HEK293 (cell line): Measurements from ENCODE around the gene RPS6KA4.
A peak's percentile ranks its signal among the peaks of the same experiment; 100 is the strongest.

Experiments used
- CTCF ChIA-PET: fragments of 350-600 bp; formaldehyde crosslinking; extraction: SDS; loops from one replicate; lab custom pipeline; 2021; ENCODE audit warnings: antibody characterized with exemption; lab: Yijun Ruan, JAX
- POLR2A ChIA-PET: fragments of 300-600 bp; formaldehyde crosslinking; extraction: SDS; loops from one replicate; lab custom pipeline; 2020; ENCODE audit warnings: antibody characterized with exemption, inconsistent platforms; lab: Yijun Ruan, JAX
- H3K27ac ChIP-seq: fragments of 200-500 bp; sonication (Bioruptor generic); 2 replicates; pipeline ENCODE4 v1.5.1; 2014; ENCODE audit warnings: low read depth, low read length, control low read depth, inconsistent platforms; ENCODE audit errors: extremely low read depth
- H3K36me3 ChIP-seq, 2 experiments: fragments of 200-500 bp in 1 of 2; sonication (Bioruptor generic) in 1 of 2; 1 replicate in 1 of 2; 2 replicates in 1 of 2; pipeline ENCODE4 v1.5.1; 2014 to 2017; ENCODE audit warnings: inconsistent platforms in 2 of 2, low read length in 2 of 2; ENCODE audit not compliant: control insufficient read depth in 2 of 2, insufficient read depth in 1 of 2
- H3K4me1 ChIP-seq: fragments of 200-500 bp; sonication (Bioruptor generic); 2 replicates; pipeline ENCODE4 v1.5.1; 2014; ENCODE audit warnings: mild to moderate bottlenecking, low read length, inconsistent platforms; ENCODE audit not compliant: control insufficient read depth, insufficient read depth
- H3K4me3 ChIP-seq: 2 replicates; pipeline ENCODE4 v1.5.1; 2011; ENCODE audit warnings: low read depth, mild to moderate bottlenecking, control low read depth, low read length, moderate library complexity
- H3K9me3 ChIP-seq: fragments of 200-500 bp; sonication (Bioruptor generic); 2 replicates; pipeline ENCODE4 v1.5.1; 2014; ENCODE audit warnings: low read depth, low read length, inconsistent platforms; ENCODE audit not compliant: control insufficient read depth, insufficient read depth
- GFI1B ChIP-seq: fragments of 450-650 bp; formaldehyde crosslinking; IDR thresholded peaks from 2 replicates; pipeline ENCODE4 v1.5.1; 2016; ENCODE audit warnings: missing biosample characterization, missing genetic modification characterization
- GLIS1 ChIP-seq: fragments of 450-650 bp; formaldehyde crosslinking; IDR thresholded peaks from 2 replicates; pipeline ENCODE4 v1.5.1; 2016; ENCODE audit warnings: missing biosample characterization, missing genetic modification characterization
- GLIS2 ChIP-seq: fragments of 450-650 bp; formaldehyde crosslinking; IDR thresholded peaks from 2 replicates; pipeline ENCODE4 v1.5.1; 2016; ENCODE audit warnings: missing biosample characterization, missing genetic modification characterization
- KLF8 ChIP-seq: fragments of 450-650 bp; formaldehyde crosslinking; IDR thresholded peaks from 2 replicates; pipeline ENCODE4 v1.5.1; 2016; ENCODE audit warnings: missing biosample characterization, missing genetic modification characterization
- PRDM1 ChIP-seq: fragments of 450-650 bp; formaldehyde crosslinking; IDR thresholded peaks from 2 replicates; pipeline ENCODE4; 2016; ENCODE audit warnings: missing biosample characterization, missing genetic modification characterization
- SCRT2 ChIP-seq: fragments of 450-650 bp; formaldehyde crosslinking; IDR thresholded peaks from 2 replicates; pipeline ENCODE4 v1.5.1; 2016; ENCODE audit warnings: missing biosample characterization, missing genetic modification characterization
- ZBTB48 ChIP-seq: fragments of 450-650 bp; formaldehyde crosslinking; IDR thresholded peaks from 2 replicates; pipeline ENCODE4 v1.5.1; 2016; ENCODE audit warnings: missing biosample characterization, missing genetic modification characterization
- ZBTB8A ChIP-seq: fragments of 450-650 bp; formaldehyde crosslinking; IDR thresholded peaks from 2 replicates; pipeline ENCODE4 v1.5.1; 2016; ENCODE audit warnings: missing biosample characterization, missing genetic modification characterization
- ZFHX2 ChIP-seq: fragments of 450-650 bp; formaldehyde crosslinking; conservative IDR thresholded peaks from 2 replicates; pipeline ENCODE4 v1.5.1; 2016; ENCODE audit warnings: missing biosample characterization, missing genetic modification characterization
- ZIC2 ChIP-seq: fragments of 450-650 bp; formaldehyde crosslinking; IDR thresholded peaks from 2 replicates; pipeline ENCODE4 v1.5.1; 2016; ENCODE audit warnings: missing biosample characterization, missing genetic modification characterization
- ZNF112 ChIP-seq: fragments of 450-650 bp; formaldehyde crosslinking; IDR thresholded peaks from 2 replicates; pipeline ENCODE4 v1.5.0; 2017; ENCODE audit warnings: missing biosample characterization, missing genetic modification characterization
- ZNF121 ChIP-seq: fragments of 450-650 bp; formaldehyde crosslinking; IDR thresholded peaks from 2 replicates; pipeline ENCODE4 v1.5.1; 2016; ENCODE audit warnings: missing biosample characterization, missing genetic modification characterization
- ZNF133 ChIP-seq: fragments of 450-650 bp; formaldehyde crosslinking; IDR thresholded peaks from 2 replicates; pipeline ENCODE4 v1.5.1; 2016; ENCODE audit warnings: missing biosample characterization, missing genetic modification characterization
- ZNF174 ChIP-seq: fragments of 450-650 bp; formaldehyde crosslinking; IDR thresholded peaks from 2 replicates; pipeline ENCODE4 v1.5.0; 2017; ENCODE audit warnings: missing biosample characterization, mild to moderate bottlenecking, missing genetic modification characterization
- ZNF202 ChIP-seq: fragments of 450-650 bp; formaldehyde crosslinking; IDR thresholded peaks from 2 replicates; pipeline ENCODE4 v1.5.1; 2016; ENCODE audit warnings: missing biosample characterization, missing genetic modification characterization, borderline replicate concordance
- ZNF211 ChIP-seq: fragments of 450-650 bp; formaldehyde crosslinking; IDR thresholded peaks from 2 replicates; pipeline ENCODE4 v1.5.1; 2016; ENCODE audit warnings: low read depth, missing biosample characterization, missing genetic modification characterization
- ZNF223 ChIP-seq: fragments of 450-650 bp; formaldehyde crosslinking; IDR thresholded peaks from 2 replicates; pipeline ENCODE4 v1.5.1; 2016; ENCODE audit warnings: missing biosample characterization, missing genetic modification characterization
- ZNF24 ChIP-seq: fragments of 450-650 bp; formaldehyde crosslinking; IDR thresholded peaks from 2 replicates; pipeline ENCODE4 v1.5.1; 2016; ENCODE audit warnings: missing biosample characterization, missing genetic modification characterization
- ZNF324 ChIP-seq: fragments of 450-650 bp; formaldehyde crosslinking; IDR thresholded peaks from 2 replicates; pipeline ENCODE4 v1.5.1; 2016; ENCODE audit warnings: missing biosample characterization, missing genetic modification characterization
- ZNF366 ChIP-seq: fragments of 450-650 bp; formaldehyde crosslinking; conservative IDR thresholded peaks from 2 replicates; pipeline ENCODE4 v1.5.1; 2016; ENCODE audit warnings: missing biosample characterization, missing genetic modification characterization
- ZNF423 ChIP-seq: fragments of 450-650 bp; formaldehyde crosslinking; IDR thresholded peaks from 2 replicates; pipeline ENCODE4 v1.5.1; 2016; ENCODE audit warnings: missing biosample characterization, missing genetic modification characterization
- ZNF561 ChIP-seq: fragments of 450-650 bp; IDR thresholded peaks from 2 replicates; pipeline ENCODE4 v1.5.1; 2018; ENCODE audit warnings: missing biosample characterization, missing genetic modification characterization, borderline replicate concordance
- ZNF624 ChIP-seq: fragments of 450-650 bp; formaldehyde crosslinking; IDR thresholded peaks from 2 replicates; pipeline ENCODE4 v1.5.1; 2017; ENCODE audit warnings: missing biosample characterization, missing genetic modification characterization
- ZNF654 ChIP-seq: fragments of 450-650 bp; formaldehyde crosslinking; IDR thresholded peaks from 2 replicates; pipeline ENCODE4 v1.5.1; 2016; ENCODE audit warnings: low read depth, missing biosample characterization, missing genetic modification characterization
- ZNF76 ChIP-seq: fragments of 450-650 bp; formaldehyde crosslinking; IDR thresholded peaks from 2 replicates; pipeline ENCODE4; 2016; ENCODE audit warnings: low read depth, missing biosample characterization, missing genetic modification characterization, borderline replicate concordance
- TF ChIP-seq, protein P1 (sequence below): fragments of 450-650 bp; formaldehyde crosslinking; IDR thresholded peaks from 2 replicates; pipeline ENCODE4 v1.5.1; 2016; ENCODE audit warnings: missing biosample characterization, missing genetic modification characterization
- TF ChIP-seq, protein P2 (sequence below): fragments of 450-650 bp; formaldehyde crosslinking; IDR thresholded peaks from 2 replicates; pipeline ENCODE4 v1.5.0; 2017; ENCODE audit warnings: missing biosample characterization, missing genetic modification characterization, borderline replicate concordance
- TF ChIP-seq, protein P3 (sequence below): fragments of 450-650 bp; formaldehyde crosslinking; IDR thresholded peaks from 2 replicates; pipeline ENCODE4 v1.5.1; 2016; ENCODE audit warnings: missing biosample characterization, missing genetic modification characterization
- TF ChIP-seq, protein P4 (sequence below): fragments of 450-650 bp; formaldehyde crosslinking; IDR thresholded peaks from 2 replicates; pipeline ENCODE4 v1.5.1; 2016; ENCODE audit warnings: missing biosample characterization, missing genetic modification characterization

The RPS6KA4 gene

DNA sequence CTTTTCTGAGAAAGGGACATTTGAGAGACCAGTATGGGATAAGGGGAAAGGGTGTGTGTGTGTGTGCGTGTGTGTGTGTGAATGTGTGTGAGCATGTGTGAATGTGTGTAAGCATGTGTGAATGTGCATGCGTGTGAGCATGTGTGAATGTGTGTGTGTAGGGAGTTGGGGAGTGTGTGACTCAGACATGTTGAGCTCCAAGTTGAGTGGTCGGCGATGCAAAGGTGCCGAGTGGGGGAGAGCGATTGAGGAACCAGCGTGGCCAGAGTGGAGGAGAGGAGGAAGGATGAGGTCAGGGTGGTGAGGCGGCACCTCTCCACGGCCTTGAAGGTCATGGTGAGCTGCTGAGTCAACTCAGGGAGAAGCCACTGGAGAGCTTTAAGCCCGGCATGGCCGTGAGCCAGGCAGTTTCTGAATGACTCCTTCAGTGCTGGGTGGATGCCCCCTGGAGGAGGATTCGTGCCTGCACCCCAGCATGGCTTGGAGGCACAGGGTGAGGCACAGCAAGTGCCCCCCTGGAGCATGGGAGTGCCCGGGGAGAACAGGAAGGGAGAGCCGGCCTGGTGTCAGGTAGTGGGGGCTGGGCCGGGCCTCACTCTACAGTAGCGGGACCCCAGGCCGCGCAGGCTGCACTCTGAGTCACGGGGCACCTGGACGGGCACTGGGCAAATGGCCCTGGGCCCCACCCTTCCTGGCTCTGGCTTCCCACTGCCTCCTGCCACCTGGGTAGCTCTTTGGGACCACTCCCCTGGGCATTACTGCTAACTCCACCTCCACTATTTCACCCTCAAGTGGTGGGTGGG, 27.2 kb upstream of the RPS6KA4 start:
- H3K4me3 ChIP-seq, result no peak overlapping the region
- POLR2A ChIA-PET, result interaction anchor here (0.8 to 2.8 kb wide), 4 partner anchors 11 to 80 kb away, joined by 3 to 18 read pairs (median 5); partner anchors contain the start of genes PRDX5 and TRMT112
- no peak overlapping the region for H3K27ac ChIP-seq
- TF ChIP-seq GLIS2 (tag by site-specific recombination), result peak; percentile 71
- TF ChIP-seq KLF8, result no peak; the same call in 1 of the 2 replicates
- peak; percentile 39; the same call in 1 of the 2 replicates for TF ChIP-seq ZNF324 (tag by site-specific recombination)
- peak; percentile 32; the same call in 1 of the 2 replicates for TF ChIP-seq PRDM1
- no peak for TF ChIP-seq ZNF24 (tag by site-specific recombination)
- peak; percentile 72; the same call in 1 of the 2 replicates for TF ChIP-seq ZBTB48 (tag by site-specific recombination)
- no peak for TF ChIP-seq ZNF121 (tag by site-specific recombination)
- TF ChIP-seq, protein P1, sequence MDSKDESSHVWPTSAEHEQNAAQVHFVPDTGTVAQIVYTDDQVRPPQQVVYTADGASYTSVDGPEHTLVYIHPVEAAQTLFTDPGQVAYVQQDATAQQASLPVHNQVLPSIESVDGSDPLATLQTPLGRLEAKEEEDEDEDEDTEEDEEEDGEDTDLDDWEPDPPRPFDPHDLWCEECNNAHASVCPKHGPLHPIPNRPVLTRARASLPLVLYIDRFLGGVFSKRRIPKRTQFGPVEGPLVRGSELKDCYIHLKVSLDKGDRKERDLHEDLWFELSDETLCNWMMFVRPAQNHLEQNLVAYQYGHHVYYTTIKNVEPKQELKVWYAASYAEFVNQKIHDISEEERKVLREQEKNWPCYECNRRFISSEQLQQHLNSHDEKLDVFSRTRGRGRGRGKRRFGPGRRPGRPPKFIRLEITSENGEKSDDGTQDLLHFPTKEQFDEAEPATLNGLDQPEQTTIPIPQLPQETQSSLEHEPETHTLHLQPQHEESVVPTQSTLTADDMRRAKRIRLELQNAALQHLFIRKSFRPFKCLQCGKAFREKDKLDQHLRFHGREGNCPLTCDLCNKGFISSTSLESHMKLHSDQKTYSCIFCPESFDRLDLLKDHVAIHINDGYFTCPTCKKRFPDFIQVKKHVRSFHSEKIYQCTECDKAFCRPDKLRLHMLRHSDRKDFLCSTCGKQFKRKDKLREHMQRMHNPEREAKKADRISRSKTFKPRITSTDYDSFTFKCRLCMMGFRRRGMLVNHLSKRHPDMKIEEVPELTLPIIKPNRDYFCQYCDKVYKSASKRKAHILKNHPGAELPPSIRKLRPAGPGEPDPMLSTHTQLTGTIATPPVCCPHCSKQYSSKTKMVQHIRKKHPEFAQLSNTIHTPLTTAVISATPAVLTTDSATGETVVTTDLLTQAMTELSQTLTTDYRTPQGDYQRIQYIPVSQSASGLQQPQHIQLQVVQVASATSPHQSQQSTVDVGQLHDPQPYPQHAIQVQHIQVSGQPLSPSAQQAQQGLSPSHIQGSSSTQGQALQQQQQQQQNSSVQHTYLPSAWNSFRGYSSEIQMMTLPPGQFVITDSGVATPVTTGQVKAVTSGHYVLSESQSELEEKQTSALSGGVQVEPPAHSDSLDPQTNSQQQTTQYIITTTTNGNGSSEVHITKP (tag by site-specific recombination), result 0 out of 2 replicates have a peak, but pooled peaks have one; percentile 43
- peak; percentile 34; the same call in 1 of the 2 replicates for TF ChIP-seq ZBTB8A (tag by site-specific recombination)
- TF ChIP-seq ZNF654 (tag by site-specific recombination), result 0 out of 2 replicates have a peak, but pooled peaks have one; percentile 5
- no peak for TF ChIP-seq ZNF76 (tag by site-specific recombination)
- TF ChIP-seq ZFHX2 (tag by site-specific recombination), result peak; percentile 51
- no peak for TF ChIP-seq GFI1B (tag by site-specific recombination)
- TF ChIP-seq ZNF202 (tag by site-specific recombination), result no peak
- TF ChIP-seq, protein P2, sequence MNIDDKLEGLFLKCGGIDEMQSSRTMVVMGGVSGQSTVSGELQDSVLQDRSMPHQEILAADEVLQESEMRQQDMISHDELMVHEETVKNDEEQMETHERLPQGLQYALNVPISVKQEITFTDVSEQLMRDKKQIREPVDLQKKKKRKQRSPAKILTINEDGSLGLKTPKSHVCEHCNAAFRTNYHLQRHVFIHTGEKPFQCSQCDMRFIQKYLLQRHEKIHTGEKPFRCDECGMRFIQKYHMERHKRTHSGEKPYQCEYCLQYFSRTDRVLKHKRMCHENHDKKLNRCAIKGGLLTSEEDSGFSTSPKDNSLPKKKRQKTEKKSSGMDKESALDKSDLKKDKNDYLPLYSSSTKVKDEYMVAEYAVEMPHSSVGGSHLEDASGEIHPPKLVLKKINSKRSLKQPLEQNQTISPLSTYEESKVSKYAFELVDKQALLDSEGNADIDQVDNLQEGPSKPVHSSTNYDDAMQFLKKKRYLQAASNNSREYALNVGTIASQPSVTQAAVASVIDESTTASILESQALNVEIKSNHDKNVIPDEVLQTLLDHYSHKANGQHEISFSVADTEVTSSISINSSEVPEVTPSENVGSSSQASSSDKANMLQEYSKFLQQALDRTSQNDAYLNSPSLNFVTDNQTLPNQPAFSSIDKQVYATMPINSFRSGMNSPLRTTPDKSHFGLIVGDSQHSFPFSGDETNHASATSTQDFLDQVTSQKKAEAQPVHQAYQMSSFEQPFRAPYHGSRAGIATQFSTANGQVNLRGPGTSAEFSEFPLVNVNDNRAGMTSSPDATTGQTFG, result no peak
- TF ChIP-seq ZNF174 (tag by site-specific recombination), result no peak
- peak; percentile 49; the same call in 1 of the 2 replicates for TF ChIP-seq ZNF423 (tag by site-specific recombination)
- no peak for TF ChIP-seq ZNF211 (tag by site-specific recombination)
- peak; percentile 56 for TF ChIP-seq ZNF366 (tag by site-specific recombination)
- peak; percentile 89 for TF ChIP-seq ZNF223
- TF ChIP-seq ZNF133 (tag by site-specific recombination), result 0 out of 2 replicates have a peak, but pooled peaks have one; percentile 14
- TF ChIP-seq, protein P3, sequence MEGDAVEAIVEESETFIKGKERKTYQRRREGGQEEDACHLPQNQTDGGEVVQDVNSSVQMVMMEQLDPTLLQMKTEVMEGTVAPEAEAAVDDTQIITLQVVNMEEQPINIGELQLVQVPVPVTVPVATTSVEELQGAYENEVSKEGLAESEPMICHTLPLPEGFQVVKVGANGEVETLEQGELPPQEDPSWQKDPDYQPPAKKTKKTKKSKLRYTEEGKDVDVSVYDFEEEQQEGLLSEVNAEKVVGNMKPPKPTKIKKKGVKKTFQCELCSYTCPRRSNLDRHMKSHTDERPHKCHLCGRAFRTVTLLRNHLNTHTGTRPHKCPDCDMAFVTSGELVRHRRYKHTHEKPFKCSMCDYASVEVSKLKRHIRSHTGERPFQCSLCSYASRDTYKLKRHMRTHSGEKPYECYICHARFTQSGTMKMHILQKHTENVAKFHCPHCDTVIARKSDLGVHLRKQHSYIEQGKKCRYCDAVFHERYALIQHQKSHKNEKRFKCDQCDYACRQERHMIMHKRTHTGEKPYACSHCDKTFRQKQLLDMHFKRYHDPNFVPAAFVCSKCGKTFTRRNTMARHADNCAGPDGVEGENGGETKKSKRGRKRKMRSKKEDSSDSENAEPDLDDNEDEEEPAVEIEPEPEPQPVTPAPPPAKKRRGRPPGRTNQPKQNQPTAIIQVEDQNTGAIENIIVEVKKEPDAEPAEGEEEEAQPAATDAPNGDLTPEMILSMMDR, result peak; percentile 60
- TF ChIP-seq SCRT2 (tag by site-specific recombination), result 0 out of 2 replicates have a peak, but pooled peaks have one; percentile 24
- TF ChIP-seq GLIS1 (tag by site-specific recombination), result peak; percentile 92
- peak; percentile 95 for TF ChIP-seq ZIC2 (tag by site-specific recombination)
- TF ChIP-seq ZNF112 (tag by site-specific recombination), result no peak
- no peak for TF ChIP-seq ZNF561 (tag by site-specific recombination)
- no peak for TF ChIP-seq ZNF624
- TF ChIP-seq, protein P4, sequence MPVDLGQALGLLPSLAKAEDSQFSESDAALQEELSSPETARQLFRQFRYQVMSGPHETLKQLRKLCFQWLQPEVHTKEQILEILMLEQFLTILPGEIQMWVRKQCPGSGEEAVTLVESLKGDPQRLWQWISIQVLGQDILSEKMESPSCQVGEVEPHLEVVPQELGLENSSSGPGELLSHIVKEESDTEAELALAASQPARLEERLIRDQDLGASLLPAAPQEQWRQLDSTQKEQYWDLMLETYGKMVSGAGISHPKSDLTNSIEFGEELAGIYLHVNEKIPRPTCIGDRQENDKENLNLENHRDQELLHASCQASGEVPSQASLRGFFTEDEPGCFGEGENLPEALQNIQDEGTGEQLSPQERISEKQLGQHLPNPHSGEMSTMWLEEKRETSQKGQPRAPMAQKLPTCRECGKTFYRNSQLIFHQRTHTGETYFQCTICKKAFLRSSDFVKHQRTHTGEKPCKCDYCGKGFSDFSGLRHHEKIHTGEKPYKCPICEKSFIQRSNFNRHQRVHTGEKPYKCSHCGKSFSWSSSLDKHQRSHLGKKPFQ (tag by site-specific recombination), result peak; percentile 97

More for the DNA sequence above, 27.2 kb upstream of the RPS6KA4 start:
- CTCF ChIA-PET, result interaction anchor here (0.5 to 9.6 kb wide), 25 partner anchors 9 to 644 kb away, joined by 3 to 81 read pairs (median 4); partner anchors contain the start of genes PRDX5, RPS6KA4 and TRMT112
- H3K9me3 ChIP-seq, result no peaks in the 10 kb centered on the region
- no peaks in the 10 kb centered on the region for H3K36me3 ChIP-seq
- H3K4me1 ChIP-seq, result no peaks in the 10 kb centered on the region
